CD4-positive, alpha-beta T cell (primary cell): ENCODE measurements around the gene ZC3H10. TPM values are rescaled to one million over a fixed set of nuclear protein-coding genes. Genes with fewer than 3 reads are reported as not detected.

Experiments
- ATAC-seq: fragments of 200-7000 bp; cut with Tn5 transposase; one replicate; pipeline ENCODE4 v1.10.0; 2022; ENCODE audit warnings: mild to moderate bottlenecking; ENCODE audit not compliant: poor library complexity
- CTCF ChIA-PET: fragments of 350-600 bp; sonication (Branson Sonifier 250); formaldehyde crosslinking; loops from one replicate; lab custom pipeline; 2021; ENCODE audit warnings: antibody characterized with exemption, inconsistent platforms; lab: Charles Lee
- POLR2A ChIA-PET: fragments of 350-600 bp; sonication (Branson Sonifier 250); formaldehyde crosslinking; loops from one replicate; lab custom pipeline; 2021; ENCODE audit warnings: antibody characterized with exemption, inconsistent platforms; lab: Charles Lee
- DNase-seq, 14 experiments: peaks; one replicate each; pipeline ENCODE4 v3.0.0-alpha.2; 2013 to 2020; ENCODE audit warnings: mixed read lengths in 2 of 14
- H3K27ac ChIP-seq, 2 donors: one replicate each; pipeline versions ENCODE4 v1.5.1 to v1.7.0; 2013; ENCODE audit warnings: low read length in 2 of 2, low read depth in 1 of 2, mild to moderate bottlenecking in 1 of 2
- H3K27me3 ChIP-seq, 2 experiments: 1 replicate in 1 of 2; 2 replicates in 1 of 2; pipeline versions ENCODE4 v1.6.1 to v1.7.0; 2013; ENCODE audit warnings: low read length in 2 of 2, control low read depth in 1 of 2, mild to moderate bottlenecking in 1 of 2, moderate library complexity in 1 of 2; ENCODE audit not compliant: insufficient read depth in 2 of 2, control insufficient read depth in 1 of 2
- H3K36me3 ChIP-seq: one replicate; pipeline ENCODE4 v1.6.1; 2013; ENCODE audit warnings: low read length, control low read depth; ENCODE audit not compliant: insufficient read depth
- H3K4me1 ChIP-seq: one replicate; pipeline ENCODE4 v1.6.1; 2013; ENCODE audit warnings: low read length, control low read depth; ENCODE audit not compliant: insufficient read depth
- H3K4me3 ChIP-seq: one replicate; pipeline ENCODE4 v1.5.1; 2013; ENCODE audit warnings: mild to moderate bottlenecking, low read length, moderate library complexity
- H3K9me3 ChIP-seq, 2 experiments: 1 replicate in 1 of 2; 2 replicates in 1 of 2; pipeline versions ENCODE4 v1.6.1 to v1.7.0; 2013; ENCODE audit warnings: low read length in 2 of 2, mild to moderate bottlenecking in 2 of 2, control low read depth in 1 of 2, moderate library complexity in 1 of 2; ENCODE audit not compliant: control insufficient read depth in 1 of 2, insufficient read depth in 1 of 2
- H3K27ac Mint-ChIP-seq: one replicate; pipeline ENCODE4 v1.8.0; 2020; ENCODE audit warnings: mixed read lengths
- H3K27me3 Mint-ChIP-seq: one replicate; pipeline ENCODE4 v1.8.0; 2021; ENCODE audit warnings: mixed read lengths
- H3K36me3 Mint-ChIP-seq: one replicate; pipeline ENCODE4 v1.8.0; 2021; ENCODE audit warnings: low read depth, mixed read lengths
- H3K4me1 Mint-ChIP-seq: one replicate; pipeline ENCODE4 v1.8.0; 2021; ENCODE audit warnings: low read depth, mixed read lengths
- H3K4me3 Mint-ChIP-seq: one replicate; pipeline ENCODE4 v1.8.0; 2020; ENCODE audit warnings: mild to moderate bottlenecking, mixed read lengths
- H3K9me3 Mint-ChIP-seq: one replicate; pipeline ENCODE4 v1.8.0; 2020; ENCODE audit warnings: mixed read lengths
- CTCF ChIP-seq: fragments of 200-600 bp; IDR thresholded peaks from one replicate; pipeline ENCODE4 v1.8.0; 2022; ENCODE audit warnings: antibody characterized with exemption, mild to moderate bottlenecking
- intact Hi-C, 2 experiments: fragments of 100-400 bp; cut with DNase I in 1 of 2; cut with micrococcal nuclease in 1 of 2; formaldehyde crosslinking; loops; one replicate each; pipeline versions ENCODE4 v1.15.1 to v1.9.0; 2023 to 2025; cut with DNase I, micrococcal nuclease
- total RNA-seq, 174 experiments: library from RNA in 2 of 174; stranded (reverse) in 2 of 174; gene quantifications; one replicate each; pipeline ENCODE4 v1.2.3 and lab custom pipeline; 2021 to 2026

ZC3H10 gene
- total RNA-seq, 2 experiments from 2014 or later: 6.3 to 8.9 TPM

GRCh38 chr12:56162468-56163290 is 44.6 kb downstream of the ZC3H10 start:
- Mint-ChIP-seq H3K27ac (peak overlapping the region; percentile 71), H3K9me3 (no peaks in the 10 kb centered on the region), H3K36me3 (peaks cover 87% of the 10 kb centered on the region), H3K4me3 (no peak overlapping the region), H3K27me3 (no peaks in the 10 kb centered on the region), H3K4me1 (peaks cover 33% of the 10 kb centered on the region)
- CTCF ChIA-PET: interaction anchor here (0.8 to 5.3 kb wide), 5 partner anchors 11 to 95 kb away, joined by 3 to 42 read pairs (median 6); partner anchors contain the start of genes ANKRD52, MYL6B and SMARCC2
- Histone ChIP-seq H3K27ac (peak overlapping the region in 1 of 2 donors; percentile 1), H3K9me3 (no peaks in the 10 kb centered on the region), H3K4me3 (no peak overlapping the region), H3K4me1 (peaks cover 40% of the 10 kb centered on the region), H3K27me3 (no peaks in the 10 kb centered on the region), H3K36me3 (peaks cover 85% of the 10 kb centered on the region)
- intact Hi-C loops: no loop called here
- TF ChIP-seq CTCF: no peak
- POLR2A ChIA-PET: interaction anchor here (0.7 to 6.7 kb wide), 11 partner anchors 11 to 473 kb away, joined by 3 to 89 read pairs (median 5); partner anchors contain the start of genes ESYT1, MYL6B, RNF41 and SMARCC2
- DNase-seq: no peak
- ATAC-seq: no peak

DNA sequence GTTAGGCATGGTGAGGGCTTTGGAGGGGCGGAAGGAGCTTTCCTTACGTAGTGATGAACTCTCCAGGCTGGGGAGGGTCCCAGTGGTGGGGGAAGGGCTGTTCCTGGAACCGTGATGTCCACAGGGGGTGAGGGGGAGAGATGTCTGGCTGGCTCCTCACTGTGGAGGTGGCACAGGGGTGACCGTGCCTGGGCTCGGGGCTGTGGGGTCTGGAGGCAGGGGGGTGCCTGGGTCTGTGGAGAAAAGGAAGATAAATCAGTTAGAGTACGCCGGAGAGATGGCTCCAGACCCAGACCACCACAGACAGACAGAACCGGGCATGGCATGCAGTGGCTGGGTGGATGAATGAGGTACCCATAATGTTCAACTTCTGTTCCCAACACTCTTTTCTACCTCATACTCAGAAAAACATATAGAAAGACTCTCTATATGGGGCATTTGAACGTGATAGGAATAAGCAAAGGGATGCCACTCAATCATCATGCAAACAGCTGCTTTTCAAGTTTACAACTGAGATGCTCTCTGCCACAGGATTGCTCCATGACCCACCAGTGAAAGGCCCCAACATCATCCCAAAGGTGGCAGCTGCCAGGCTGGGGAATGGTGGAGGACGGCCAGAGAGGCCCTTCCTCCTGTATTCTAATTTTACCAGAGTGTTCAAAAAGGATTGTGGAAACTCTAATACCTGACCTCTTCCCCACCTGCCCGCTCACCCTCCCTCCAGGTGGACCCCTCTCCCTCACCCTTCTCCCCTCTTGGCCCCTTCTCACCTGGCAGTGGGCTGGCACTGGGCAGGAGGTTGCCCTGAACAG is 45.7 kb downstream of the ZC3H10 start:
- no peaks in the 10 kb centered on the region for H3K9me3 Mint-ChIP-seq
- TF ChIP-seq CTCF: no peak
- H3K27me3 Mint-ChIP-seq: no peaks in the 10 kb centered on the region
- DNase-seq: no peak
- H3K4me3 ChIP-seq: no peak overlapping the region
- H3K4me1 ChIP-seq: peaks cover 37% of the 10 kb centered on the region
- H3K36me3 ChIP-seq: peaks cover 94% of the 10 kb centered on the region
- H3K9me3 ChIP-seq: no peaks in the 10 kb centered on the region
- H3K4me3 Mint-ChIP-seq: peak overlapping the region; percentile 20
- peak overlapping the region; percentile 71 for H3K27ac Mint-ChIP-seq
- ATAC-seq: no peak
- H3K27me3 ChIP-seq: no peaks in the 10 kb centered on the region
- POLR2A ChIA-PET: interaction anchor here (0.6 to 6.7 kb wide), 11 partner anchors 12 to 472 kb away, joined by 3 to 89 read pairs (median 5); partner anchors contain the start of genes ESYT1, MYL6B, RNF41 and SMARCC2
- peaks cover 86% of the 10 kb centered on the region for H3K36me3 Mint-ChIP-seq
- intact Hi-C loops: no loop called here
- CTCF ChIA-PET: interaction anchor here (0.8 to 5.3 kb wide), 3 partner anchors 12 to 38 kb away, joined by 3 to 42 read pairs (median 7); partner anchors contain the start of genes MYL6B and SMARCC2
- H3K27ac ChIP-seq: no peak overlapping the region
- H3K4me1 Mint-ChIP-seq: peaks cover 27% of the 10 kb centered on the region

- Mint-ChIP-seq H3K27ac (peak overlapping the region; percentile 55), H3K36me3 (peaks cover 85% of the 10 kb centered on the region)
- no peak for ATAC-seq
These were observed 46.3 kb downstream of the ZC3H10 start for GRCh38 chr12:56164345-56164729.

More at GRCh38 chr12:56164345-56164729, 46.3 kb downstream of the ZC3H10 start:
- Mint-ChIP-seq H3K9me3 (no peaks in the 10 kb centered on the region), H3K4me1 (peaks cover 21% of the 10 kb centered on the region), H3K27me3 (no peaks in the 10 kb centered on the region), H3K4me3 (no peak overlapping the region)
- peaks cover 31% of the 10 kb centered on the region for H3K4me1 ChIP-seq
- no peak for TF ChIP-seq CTCF
- H3K4me3 ChIP-seq: no peak overlapping the region
- no peaks in the 10 kb centered on the region for H3K27me3 ChIP-seq
- intact Hi-C loops: no loop called here
- H3K36me3 ChIP-seq: peaks cover 96% of the 10 kb centered on the region
- no peak overlapping the region for H3K27ac ChIP-seq
- no peaks in the 10 kb centered on the region for H3K9me3 ChIP-seq
- ChIA-PET POLR2A (interaction anchor here (0.7 to 6.7 kb wide), 4 partner anchors 9 to 38 kb away, joined by 3 to 89 read pairs (median 34); partner anchors contain the start of genes ESYT1 and SMARCC2), CTCF (interaction anchor here (1.7 kb wide), 1 partner anchor 25 kb away, joined by 5 read pairs; the partner anchor contains the start of gene SMARCC2)
- DNase-seq: no peak
